Kidney tubule cell (primary cell): ENCODE data around the gene TBC1D22A.
A peak's percentile ranks its signal among the peaks of the same experiment; 100 is the strongest.

ENCODE experiments used
- DNase-seq: peaks from one replicate; pipeline ENCODE4 v3.0.0-alpha.2; 2018; ENCODE audit warnings: low spot score

The TBC1D22A gene

GRCh38 chr22:46737105-46737975, 25.1 kb upstream of the TBC1D22A start:
- no peak for DNase-seq

GRCh38 chr22:46737976-46738646, 24.3 kb upstream of the TBC1D22A start, which contains the start of gene CERK:
Gene CERK, minus strand, starts transcription at chr22:46738252. Its CDS starts 104 bp downstream, at chr22:46738148.
- DNase-seq, result peak; percentile 63

GRCh38 chr22:46738647-46739093, 23.8 kb upstream of the TBC1D22A start:
- DNase-seq, result no peak

GRCh38 chr22:46739094-46739870, 23.2 kb upstream of the TBC1D22A start:
- peak; percentile 82 for DNase-seq

- no peak for DNase-seq
These were observed 21.3 kb upstream of the TBC1D22A start for GRCh38 chr22:46740910-46741780.

GRCh38 chr22:46741974-46742519, 20.4 kb upstream of the TBC1D22A start:
- no peak for DNase-seq

GRCh38 chr22:46742576-46743221, 19.8 kb upstream of the TBC1D22A start:
- DNase-seq, result no peak

GRCh38 chr22:46744581-46744980, 17.9 kb upstream of the TBC1D22A start:
- no peak for DNase-seq

- DNase-seq, result no peak
These were observed 16.3 kb upstream of the TBC1D22A start for GRCh38 chr22:46746192-46746591.

- no peak for DNase-seq
These were observed 15.8 kb upstream of the TBC1D22A start for GRCh38 chr22:46746620-46747019.

GRCh38 chr22:46747646-46748045, 14.8 kb upstream of the TBC1D22A start:
- DNase-seq, result no peak

GRCh38 chr22:46748206-46748907, 14.1 kb upstream of the TBC1D22A start:
- DNase-seq, result no peak

GRCh38 chr22:46748908-46749675, 13.4 kb upstream of the TBC1D22A start:
- DNase-seq, result peak; percentile 43

- DNase-seq, result no peak
These were observed 12.5 kb upstream of the TBC1D22A start for GRCh38 chr22:46749682-46750529.

GRCh38 chr22:46750530-46750800, 12.0 kb upstream of the TBC1D22A start:
- no peak for DNase-seq

- DNase-seq, result no peak
These were observed 11.5 kb upstream of the TBC1D22A start for GRCh38 chr22:46750863-46751443.

- no peak for DNase-seq
These were observed 10.0 kb upstream of the TBC1D22A start for GRCh38 chr22:46752286-46752987.

- no peak for DNase-seq
These were observed 9.5 kb upstream of the TBC1D22A start for GRCh38 chr22:46752988-46753310.
